RWPE2 (cell line): ENCODE data around the gene KLHL2.

ENCODE experiments used
- ATAC-seq: fragments of 200-7000 bp; cut with Tn5 transposase; 3 replicates; pipeline ENCODE4 v1.9.1; 2021; ENCODE audit warnings: low read depth
- DNase-seq: peaks from one replicate; pipeline ENCODE4 v3.0.0-alpha.2; 2020; ENCODE audit warnings: low spot score
- H3K27ac ChIP-seq: fragments of 450-650 bp; 2 replicates; pipeline ENCODE4 v1.5.1; 2017; ENCODE audit warnings: mild to moderate bottlenecking; ENCODE audit not compliant: poor library complexity, severe bottlenecking
- H3K27me3 ChIP-seq: fragments of 250-450 bp; sonication (Bioruptor Pico); 2 replicates; pipeline ENCODE4 v1.5.1; 2021; ENCODE audit warnings: mild to moderate bottlenecking, moderate library complexity; ENCODE audit not compliant: insufficient read depth, poor library complexity, severe bottlenecking
- H3K36me3 ChIP-seq: fragments of 250-450 bp; sonication (Bioruptor Pico); 2 replicates; pipeline ENCODE4 v1.5.1; 2020; ENCODE audit warnings: low read depth, mild to moderate bottlenecking, moderate library complexity
- H3K4me1 ChIP-seq: fragments of 250-450 bp; sonication (Bioruptor Pico); 2 replicates; pipeline ENCODE4 v1.5.1; 2021; ENCODE audit warnings: mild to moderate bottlenecking, moderate library complexity; ENCODE audit not compliant: insufficient read depth, poor library complexity, severe bottlenecking
- H3K4me3 ChIP-seq: fragments of 250-450 bp; sonication (Bioruptor Pico); 2 replicates; pipeline ENCODE4 v1.5.1; 2021; ENCODE audit warnings: mild to moderate bottlenecking, moderate library complexity; ENCODE audit not compliant: severe bottlenecking
- H3K9me3 ChIP-seq: fragments of 250-450 bp; sonication (Bioruptor Pico); 2 replicates; pipeline ENCODE4 v1.5.1; 2021; ENCODE audit warnings: mild to moderate bottlenecking, moderate library complexity; ENCODE audit not compliant: severe bottlenecking
- TF ChIP-seq, protein P1 (sequence below): fragments of 450-650 bp; IDR thresholded peaks from one replicate; pipeline ENCODE4 v1.5.1; 2017; ENCODE audit warnings: mild to moderate bottlenecking, moderate library complexity; ENCODE audit not compliant: poor library complexity, severe bottlenecking

The KLHL2 gene

DNA sequence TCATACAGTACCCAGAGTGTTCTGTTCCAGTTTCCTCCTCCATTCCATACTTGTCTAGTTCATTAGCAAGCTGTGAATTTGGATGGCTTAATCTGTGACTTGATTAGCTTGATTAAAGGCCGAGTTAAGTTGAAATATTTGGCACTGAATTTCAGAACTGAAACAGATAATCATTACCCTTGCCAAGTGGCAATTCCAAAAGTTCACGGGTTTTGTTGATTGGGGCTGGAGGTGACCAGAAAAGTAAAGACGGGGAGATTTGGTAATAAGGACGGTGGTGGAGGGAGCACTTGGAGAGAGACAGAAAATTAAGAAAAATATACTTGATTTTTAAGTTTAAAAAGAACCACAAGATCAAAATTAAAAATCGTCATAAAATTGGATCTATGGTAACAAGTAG is 21.9 kb upstream of the KLHL2 start:
- TF ChIP-seq, protein P1, sequence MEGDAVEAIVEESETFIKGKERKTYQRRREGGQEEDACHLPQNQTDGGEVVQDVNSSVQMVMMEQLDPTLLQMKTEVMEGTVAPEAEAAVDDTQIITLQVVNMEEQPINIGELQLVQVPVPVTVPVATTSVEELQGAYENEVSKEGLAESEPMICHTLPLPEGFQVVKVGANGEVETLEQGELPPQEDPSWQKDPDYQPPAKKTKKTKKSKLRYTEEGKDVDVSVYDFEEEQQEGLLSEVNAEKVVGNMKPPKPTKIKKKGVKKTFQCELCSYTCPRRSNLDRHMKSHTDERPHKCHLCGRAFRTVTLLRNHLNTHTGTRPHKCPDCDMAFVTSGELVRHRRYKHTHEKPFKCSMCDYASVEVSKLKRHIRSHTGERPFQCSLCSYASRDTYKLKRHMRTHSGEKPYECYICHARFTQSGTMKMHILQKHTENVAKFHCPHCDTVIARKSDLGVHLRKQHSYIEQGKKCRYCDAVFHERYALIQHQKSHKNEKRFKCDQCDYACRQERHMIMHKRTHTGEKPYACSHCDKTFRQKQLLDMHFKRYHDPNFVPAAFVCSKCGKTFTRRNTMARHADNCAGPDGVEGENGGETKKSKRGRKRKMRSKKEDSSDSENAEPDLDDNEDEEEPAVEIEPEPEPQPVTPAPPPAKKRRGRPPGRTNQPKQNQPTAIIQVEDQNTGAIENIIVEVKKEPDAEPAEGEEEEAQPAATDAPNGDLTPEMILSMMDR: no peak
- Histone ChIP-seq H3K27me3 (no peaks in the 10 kb centered on the region), H3K4me3 (no peak overlapping the region), H3K9me3 (no peaks in the 10 kb centered on the region), H3K4me1 (no peaks in the 10 kb centered on the region), H3K36me3 (no peaks in the 10 kb centered on the region), H3K27ac (no peak overlapping the region)
- no peak for ATAC-seq
- no peak for DNase-seq

DNA sequence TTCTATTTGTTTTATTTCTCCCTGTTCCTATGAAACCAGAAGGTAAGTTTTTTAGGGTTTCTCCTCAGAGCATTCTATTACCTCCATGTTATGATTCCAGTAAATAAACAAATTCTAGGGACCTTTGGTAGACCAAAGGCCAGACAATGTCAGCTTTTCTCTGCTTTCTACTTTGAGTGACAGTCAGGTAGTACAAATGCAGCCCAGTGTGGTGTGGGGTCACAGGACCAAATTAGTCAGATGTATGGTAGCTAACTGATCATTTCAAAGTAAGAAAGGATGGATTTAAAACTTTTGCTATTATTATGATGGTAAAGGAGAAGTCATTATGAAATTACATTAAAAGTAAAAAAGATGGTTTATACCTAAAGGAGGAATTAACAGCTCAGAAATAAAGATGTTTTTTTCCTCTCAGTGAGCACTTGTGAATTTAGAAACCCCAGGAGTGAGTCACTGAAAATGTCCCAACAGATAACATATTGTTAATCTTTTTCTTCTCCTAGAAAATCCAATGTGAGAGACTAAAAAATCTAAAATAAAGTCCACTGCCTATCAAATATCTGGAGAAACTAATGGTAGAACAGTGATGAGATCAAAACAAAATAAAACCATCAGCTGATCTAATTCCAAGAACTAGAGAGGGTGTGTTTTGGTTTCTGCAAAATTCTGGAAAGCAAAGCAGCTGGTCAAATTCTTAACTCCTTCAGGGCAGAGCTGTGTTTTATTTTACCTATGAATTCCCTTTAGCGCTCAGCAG is 16.6 kb upstream of the KLHL2 start:
- no peak overlapping the region for H3K27ac ChIP-seq
- DNase-seq: no peak
- no peaks in the 10 kb centered on the region for H3K36me3 ChIP-seq
- TF ChIP-seq, protein P1: no peak
- no peak for ATAC-seq
- no peaks in the 10 kb centered on the region for H3K27me3 ChIP-seq
- no peaks in the 10 kb centered on the region for H3K9me3 ChIP-seq
- H3K4me1 ChIP-seq: no peaks in the 10 kb centered on the region
- H3K4me3 ChIP-seq: no peak overlapping the region

DNA sequence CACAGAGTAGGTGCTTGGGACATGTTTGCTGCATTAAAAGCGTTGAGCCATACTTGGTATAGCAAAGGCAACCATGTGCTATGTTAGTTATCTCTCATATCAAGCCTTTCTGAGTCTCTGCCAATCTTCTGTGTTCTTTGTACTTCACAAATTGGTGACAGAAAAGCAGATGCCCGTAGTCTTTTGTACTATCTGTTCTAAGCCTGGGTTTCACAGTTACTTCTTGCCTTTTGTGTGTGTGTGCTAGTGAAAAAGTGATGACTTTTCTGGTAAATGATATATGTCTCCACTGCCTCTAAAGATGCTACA is 16.1 kb upstream of the KLHL2 start:
- no peak for DNase-seq
- Histone ChIP-seq H3K9me3 (no peaks in the 10 kb centered on the region), H3K27me3 (no peaks in the 10 kb centered on the region), H3K4me3 (no peak overlapping the region), H3K27ac (no peak overlapping the region), H3K4me1 (no peaks in the 10 kb centered on the region), H3K36me3 (no peaks in the 10 kb centered on the region)
- no peak for ATAC-seq
- TF ChIP-seq, protein P1: no peak

DNA sequence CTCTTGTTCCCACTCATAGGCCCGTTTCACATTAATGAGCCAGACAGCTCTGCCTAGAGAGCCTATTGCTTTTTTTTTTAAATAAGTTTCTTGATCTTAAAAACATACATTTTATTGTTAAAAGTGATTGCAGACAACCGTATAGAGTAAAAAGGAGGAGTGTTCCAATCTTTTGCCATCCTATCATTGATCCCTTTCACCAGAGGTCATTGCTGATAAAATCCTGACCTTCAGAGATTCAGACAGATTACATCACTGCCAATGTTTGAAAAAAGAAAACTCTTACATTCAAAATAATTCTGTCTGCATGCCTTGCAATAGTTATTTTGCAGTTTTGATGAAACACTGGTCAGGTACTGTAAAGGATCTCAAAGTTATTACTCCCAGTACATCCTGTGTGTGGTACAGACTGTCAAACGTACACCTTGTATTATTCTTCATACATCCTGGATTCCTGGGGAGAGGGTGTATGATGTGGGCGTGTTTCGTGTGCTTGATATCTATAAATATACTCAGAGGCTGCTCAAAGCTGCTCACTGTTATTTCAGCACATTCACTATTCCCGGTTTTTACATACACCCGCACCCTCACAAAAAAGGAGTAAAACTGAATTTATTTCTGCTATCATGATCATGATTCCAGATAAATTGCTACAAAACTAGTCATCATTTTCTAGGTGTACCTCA is 15.4 kb upstream of the KLHL2 start:
- no peak for DNase-seq
- H3K27ac ChIP-seq: no peak overlapping the region
- H3K36me3 ChIP-seq: no peaks in the 10 kb centered on the region

More for the DNA sequence above, 15.4 kb upstream of the KLHL2 start:
- no peak; the same call in 2 of the 3 replicates for ATAC-seq
- H3K4me1 ChIP-seq: no peaks in the 10 kb centered on the region
- H3K27me3 ChIP-seq: no peaks in the 10 kb centered on the region
- TF ChIP-seq, protein P1: no peak
- no peaks in the 10 kb centered on the region for H3K9me3 ChIP-seq
- H3K4me3 ChIP-seq: no peak overlapping the region
